GM12891 (cell line): ENCODE measurements around the gene LAT.
A peak's percentile ranks its signal among the peaks of the same experiment; 100 is the strongest.
"Not testable (repeated sequence)": the region's sequence is repeated elsewhere in the genome, so short reads cannot be mapped to it uniquely, and the experiment has no call there.

Experiments used
- DNase-seq: peaks from one replicate; pipeline ENCODE4 v3.0.0; 2011; ENCODE audit warnings: low spot score; ENCODE audit not compliant: insufficient read length
- FAIRE-seq: peaks from 2 replicates; lab custom pipeline; 2011; peaks lifted over from hg19 to GRCh38; lab: Jason Lieb, UNC
- PAX5 ChIP-seq: IDR thresholded peaks from 2 replicates; pipeline ENCODE4 v1.6.1; 2011; ENCODE audit warnings: low read length, moderate library complexity, mild to moderate bottlenecking; ENCODE audit not compliant: insufficient read depth, severe bottlenecking
- POLR2A ChIP-seq: IDR thresholded peaks from 2 replicates; pipeline ENCODE4 v1.6.1; 2011; ENCODE audit warnings: low read depth, low read length, control low read depth
- POLR2AphosphoS5 ChIP-seq: IDR thresholded peaks from 2 replicates; pipeline ENCODE4 v1.6.1; 2011; ENCODE audit warnings: low read depth, low read length, control low read depth
- POU2F2 ChIP-seq: IDR thresholded peaks from 2 replicates; pipeline ENCODE4 v1.6.1; 2011; ENCODE audit warnings: low read depth, mild to moderate bottlenecking, control low read depth, low read length, moderate library complexity
- SPI1 ChIP-seq: IDR thresholded peaks from 2 replicates; pipeline ENCODE4 v1.6.1; 2011; ENCODE audit warnings: low read depth, low read length, control low read depth
- TAF1 ChIP-seq: IDR thresholded peaks from 2 replicates; pipeline ENCODE4 v1.6.1; 2011; ENCODE audit warnings: low read depth, low read length, control low read depth

Gene LAT

GRCh38 chr16:28950648-28951409, 34.0 kb upstream of the LAT start, which contains the start of gene NFATC2IP:
TSS of gene NFATC2IP (plus strand) at chr16:28950937. CDS start at chr16:28951012, 75 bp downstream.
- FAIRE-seq (peak; percentile 98), DNase-seq (peak; percentile 96)
- TF ChIP-seq TAF1 (peak; percentile 89), POLR2AphosphoS5 (peak; percentile 63; the same call in 1 of the 2 replicates), POLR2A (peak; percentile 73), PAX5 (peak; percentile 62), POU2F2 (no peak), SPI1 (no peak)

GRCh38 chr16:28951410-28951943, 33.4 kb upstream of the LAT start:
- FAIRE-seq (no peak), DNase-seq (no peak)
- TF ChIP-seq POLR2AphosphoS5: no peak
- no peak for TF ChIP-seq PAX5
- TF ChIP-seq POU2F2: no peak
- TF ChIP-seq SPI1: no peak
- TF ChIP-seq POLR2A: no peak

GRCh38 chr16:28958216-28958615, 26.6 kb upstream of the LAT start:
- DNase-seq (no peak), FAIRE-seq (no peak)
- TF ChIP-seq POLR2A: no peak
- no peak for TF ChIP-seq POLR2AphosphoS5

- TF ChIP-seq POU2F2: no peak
- TF ChIP-seq SPI1: no peak
- TF ChIP-seq POLR2A: no peak
- TF ChIP-seq TAF1: no peak
- TF ChIP-seq POLR2AphosphoS5: no peak
- TF ChIP-seq PAX5: no peak
- DNase-seq: no peak
- FAIRE-seq: no peak
Measured at GRCh38 chr16:28958836-28959235, 26.0 kb upstream of the LAT start.

- FAIRE-seq (no peak), DNase-seq (no peak)
Measured at GRCh38 chr16:28964072-28964471, 20.8 kb upstream of the LAT start.

GRCh38 chr16:28964496-28964895, 20.4 kb upstream of the LAT start:
- DNase-seq (no peak), FAIRE-seq (no peak)
- TF ChIP-seq TAF1: no peak
- TF ChIP-seq PAX5: no peak
- no peak for TF ChIP-seq POLR2A
- no peak for TF ChIP-seq SPI1
- no peak for TF ChIP-seq POU2F2
- no peak for TF ChIP-seq POLR2AphosphoS5

More at GRCh38 chr16:28964072-28964471, 20.8 kb upstream of the LAT start:
- TF ChIP-seq POLR2AphosphoS5: no peak
- no peak for TF ChIP-seq POU2F2
- no peak for TF ChIP-seq POLR2A
- TF ChIP-seq SPI1: no peak
- no peak for TF ChIP-seq PAX5
- TF ChIP-seq TAF1: no peak

- no peak for FAIRE-seq
- TF ChIP-seq POLR2AphosphoS5 (0 out of 2 replicates have a peak, but pooled peaks have one; percentile 48), PAX5 (no peak)
- no peak for DNase-seq
Measured at GRCh38 chr16:28967156-28967555, 17.7 kb upstream of the LAT start.

- FAIRE-seq, DNase-seq: not testable (repeated sequence)
Measured at GRCh38 chr16:28969696-28970095, 15.2 kb upstream of the LAT start.

GRCh38 chr16:28974007-28974436, 10.8 kb upstream of the LAT start:
- DNase-seq (no peak), FAIRE-seq (no peak)
- TF ChIP-seq TAF1: no peak
- TF ChIP-seq POLR2AphosphoS5: no peak
- TF ChIP-seq SPI1: no peak
- no peak for TF ChIP-seq POLR2A
- no peak for TF ChIP-seq POU2F2
- TF ChIP-seq PAX5: no peak

- DNase-seq: peak; percentile 99
- TF ChIP-seq SPI1 (no peak), POLR2AphosphoS5 (peak; percentile 42; the same call in 1 of the 2 replicates), TAF1 (peak; percentile 92), PAX5 (peak; percentile 99), POU2F2 (peak; percentile 58), POLR2A (peak; percentile 82)
- FAIRE-seq: peak; percentile 89
Measured at GRCh38 chr16:28974437-28975157, 10.3 kb upstream of the LAT start, which contains the start of gene SPNS1. TSS of gene SPNS1 (plus strand) at chr16:28974778. CDS start at chr16:28975152, 374 bp downstream.

- TF ChIP-seq PAX5 (no peak), SPI1 (no peak)
- DNase-seq: no peak
- no peak for FAIRE-seq
Measured at GRCh38 chr16:28975158-28975599, 9.7 kb upstream of the LAT start.
